SH-SY5Y (cell line): ENCODE results near the gene L3MBTL2.

Source experiments
- GATA2 ChIP-seq: IDR thresholded peaks from 2 replicates; pipeline ENCODE4 v1.6.1; 2011; ENCODE audit warnings: mild to moderate bottlenecking, low read depth, low read length
- GATA3 ChIP-seq: IDR thresholded peaks from 2 replicates; pipeline ENCODE4 v1.6.1; 2011; ENCODE audit warnings: low read depth, mild to moderate bottlenecking, low read length, moderate library complexity

Gene L3MBTL2

GRCh38 chr22:41262250-41262765 lies 57.2 kb downstream of the L3MBTL2 start:
- no peak for TF ChIP-seq GATA2
- no peak for TF ChIP-seq GATA3

GRCh38 chr22:41263704-41264103 lies 58.6 kb downstream of the L3MBTL2 start:
- TF ChIP-seq GATA3 (no peak), GATA2 (no peak)

GRCh38 chr22:41264408-41264941 lies 59.4 kb downstream of the L3MBTL2 start:
- no peak for TF ChIP-seq GATA3
- no peak for TF ChIP-seq GATA2

DNA sequence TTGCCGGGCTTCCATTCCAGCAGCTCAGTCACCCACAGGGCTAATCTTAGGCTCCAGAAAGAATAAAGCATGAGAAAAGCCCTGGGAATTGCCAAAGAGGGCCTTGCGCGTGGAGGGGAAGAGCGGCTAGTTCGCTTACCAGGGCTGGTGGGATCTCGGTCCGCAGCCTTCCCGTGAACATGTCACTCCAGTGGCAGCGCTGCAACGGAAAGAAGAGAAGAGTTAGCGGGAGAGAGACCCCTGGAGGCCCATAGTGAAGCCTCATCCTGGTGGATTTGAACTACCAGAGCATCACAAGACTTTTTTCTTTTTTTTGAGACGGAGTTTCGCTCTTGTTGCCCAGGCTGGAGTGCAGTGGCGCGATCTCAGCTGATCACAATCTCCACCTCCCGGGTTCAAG lies 62.8 kb downstream of the L3MBTL2 start:
- no peak for TF ChIP-seq GATA3
- no peak for TF ChIP-seq GATA2

DNA sequence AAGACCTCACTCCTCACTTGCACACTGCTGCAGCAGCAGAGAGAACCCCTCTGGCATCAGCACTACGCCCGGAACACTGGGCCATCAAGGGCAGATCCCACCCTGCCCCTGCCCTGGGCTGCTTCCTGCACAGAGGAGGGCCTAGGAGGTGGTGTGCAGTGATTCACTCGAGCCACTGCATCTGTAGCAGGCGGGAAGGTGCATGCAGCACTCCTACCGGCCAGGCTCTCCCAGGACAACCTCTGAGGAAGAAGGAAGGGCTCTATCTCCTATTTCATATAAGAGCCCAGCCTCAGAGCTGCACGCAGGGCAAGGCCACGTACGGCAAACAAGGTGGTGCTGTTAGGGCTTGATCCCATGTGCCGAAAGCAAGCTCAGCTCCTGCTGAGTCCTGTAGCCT lies 66.7 kb downstream of the L3MBTL2 start:
- TF ChIP-seq GATA3 = no peak
- no peak for TF ChIP-seq GATA2

- TF ChIP-seq GATA3 = no peak
- no peak for TF ChIP-seq GATA2
Observed at GRCh38 chr22:41273128-41273527, 68.0 kb downstream of the L3MBTL2 start.

DNA sequence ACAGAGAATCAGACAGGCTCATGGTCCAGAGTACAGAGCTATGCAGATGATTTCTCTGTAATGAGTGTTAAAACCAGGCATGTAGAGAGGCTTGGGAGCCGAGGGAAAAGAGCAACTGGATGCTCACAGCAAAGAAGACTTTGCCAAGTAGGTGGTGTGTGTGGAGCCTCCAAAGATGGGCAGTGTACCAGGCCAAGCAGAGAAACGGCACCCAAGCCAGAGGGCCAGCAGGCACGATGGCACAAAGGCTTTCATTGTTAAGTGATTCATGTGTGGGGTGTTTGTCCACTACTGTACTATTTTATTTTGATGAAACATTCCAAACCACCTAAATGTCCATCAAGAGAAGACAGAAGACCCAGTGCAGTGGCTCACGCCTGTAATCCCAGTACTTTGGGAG lies 69.7 kb downstream of the L3MBTL2 start:
- TF ChIP-seq GATA3 (no peak), GATA2 (no peak)

GRCh38 chr22:41280065-41280464 lies 75.0 kb downstream of the L3MBTL2 start:
- TF ChIP-seq GATA2 = no peak
- no peak for TF ChIP-seq GATA3

DNA sequence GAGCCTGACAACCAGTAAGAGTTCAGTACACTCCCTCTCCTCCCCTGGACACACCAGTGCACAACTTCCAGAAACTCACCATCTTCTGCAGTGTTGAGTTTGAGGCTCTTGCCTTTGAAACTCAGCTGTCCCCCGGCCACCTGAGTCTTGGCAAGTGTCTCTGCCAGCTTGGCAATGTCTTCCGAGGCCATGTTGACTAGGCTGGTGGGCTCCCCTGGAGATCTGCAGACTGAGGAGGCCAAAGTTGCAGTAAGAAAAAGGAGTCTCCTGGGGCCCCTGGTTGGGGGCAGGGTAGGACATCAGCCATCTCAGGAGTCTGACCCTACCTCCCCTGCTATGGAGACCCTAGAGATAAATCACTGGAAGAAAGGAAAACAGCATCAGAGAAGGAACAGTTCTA lies 75.7 kb downstream of the L3MBTL2 start:
- TF ChIP-seq GATA3 = no peak
- TF ChIP-seq GATA2 = no peak
